NCI-H1417 (cell line): ENCODE measurements around the gene ST6GALNAC3.

Experiments used
- DNase-seq, 3 experiments: peaks; one replicate each; lab custom pipeline; 2025; lab: John Stamatoyannopoulos, UW

Gene ST6GALNAC3

GRCh38 chr1:76581712-76582111 lies 507.2 kb downstream of the ST6GALNAC3 start:
- DNase-seq = no peak

GRCh38 chr1:76583235-76583868 lies 508.8 kb downstream of the ST6GALNAC3 start:
- no peak for DNase-seq

GRCh38 chr1:76583875-76584477 lies 509.4 kb downstream of the ST6GALNAC3 start:
- peak in 1 of 3 experiments; percentile 14 for DNase-seq

DNA sequence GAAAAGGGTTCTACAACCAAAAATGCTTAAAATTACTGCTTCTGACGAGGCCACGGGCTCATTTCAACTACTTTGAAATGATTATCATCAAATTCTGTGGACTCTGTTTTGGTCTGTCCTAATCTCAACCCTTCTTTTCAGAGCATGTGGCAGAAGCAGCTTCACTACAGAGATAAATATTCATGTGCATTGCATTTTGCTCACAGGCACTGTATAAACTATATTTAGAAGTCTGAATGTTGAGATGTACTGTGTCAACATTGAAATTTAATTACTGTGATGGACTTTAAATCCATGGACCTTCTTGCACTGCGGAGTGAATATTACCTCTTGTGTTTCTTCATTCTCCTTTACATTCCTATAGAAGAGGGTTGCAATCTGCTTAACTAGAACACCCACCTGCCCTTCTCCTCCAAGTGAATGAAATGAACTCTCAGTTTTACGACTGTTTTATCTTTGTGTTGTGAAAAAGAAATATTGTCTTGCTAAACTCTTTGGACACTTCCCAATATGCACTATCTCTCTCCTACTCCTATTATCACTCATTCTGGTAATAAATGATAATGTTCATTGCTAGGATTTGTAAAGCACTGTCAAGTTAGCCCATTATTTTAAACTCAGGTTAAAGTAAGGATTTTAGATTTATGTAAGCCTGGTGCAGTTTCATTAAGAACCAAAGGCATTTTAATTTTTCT lies 511.6 kb downstream of the ST6GALNAC3 start:
- DNase-seq = no peak

- peak in 2 of 3 experiments; percentile 26 to 73 for DNase-seq
These were observed 512.7 kb downstream of the ST6GALNAC3 start for GRCh38 chr1:76587212-76587611.

DNA sequence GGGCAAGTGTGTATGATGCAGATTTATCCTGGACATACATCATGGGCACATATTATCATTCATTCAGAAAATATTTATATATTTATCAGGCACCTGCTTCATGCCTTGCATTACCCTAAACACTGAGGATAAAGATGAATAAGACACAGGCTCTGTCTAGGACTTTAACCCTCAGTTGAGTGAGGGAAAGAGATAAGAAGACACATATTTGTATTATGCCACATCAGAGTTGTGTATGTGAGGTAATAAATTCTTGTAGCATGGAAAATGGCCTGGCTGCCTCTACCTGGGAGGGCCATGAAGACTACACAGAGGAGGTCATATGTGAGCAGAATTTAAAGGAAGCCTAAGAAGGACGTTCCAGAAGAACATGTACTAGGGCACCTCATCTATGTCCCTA lies 516.9 kb downstream of the ST6GALNAC3 start:
- DNase-seq = no peak

DNA sequence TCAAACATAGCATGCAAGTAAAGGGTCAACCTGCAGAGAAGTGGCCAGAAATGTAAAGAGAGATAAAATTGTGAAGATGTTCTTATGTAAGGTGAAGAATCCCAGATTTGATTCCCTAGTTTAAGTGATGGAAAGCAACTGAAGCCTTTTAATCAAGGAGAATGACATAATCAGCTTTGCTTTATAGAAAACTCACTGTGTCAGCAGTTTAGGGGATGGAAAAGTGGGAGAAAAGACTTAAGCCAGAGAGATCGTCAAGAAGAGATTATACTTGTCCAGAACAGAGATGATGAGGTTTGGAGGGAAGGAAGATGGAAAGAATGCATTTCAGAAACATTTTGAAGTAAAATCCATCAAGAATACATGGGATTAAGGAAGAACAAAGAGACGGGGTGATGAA lies 517.4 kb downstream of the ST6GALNAC3 start:
- no peak for DNase-seq

DNA sequence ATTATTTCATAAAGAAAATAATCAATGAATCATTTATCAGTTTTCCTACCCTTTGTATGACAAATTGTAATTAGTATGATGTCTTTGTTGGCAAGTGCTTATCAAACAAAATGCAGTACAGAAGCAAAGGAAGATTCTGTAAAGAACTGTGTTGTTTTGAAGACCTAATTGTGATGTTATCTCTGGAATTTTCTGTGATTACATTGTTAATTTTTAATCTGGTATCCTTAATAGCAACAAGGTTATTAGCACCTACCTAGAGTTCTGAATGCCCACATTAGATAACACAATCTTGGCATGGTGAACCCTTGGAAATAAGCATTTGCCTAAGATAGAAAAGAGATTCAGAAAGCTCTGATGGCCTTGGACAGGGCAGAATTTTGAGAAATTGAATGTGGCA lies 518.6 kb downstream of the ST6GALNAC3 start:
- DNase-seq = no peak

- DNase-seq = no peak
These were observed 519.1 kb downstream of the ST6GALNAC3 start for GRCh38 chr1:76593618-76594017.

- no peak for DNase-seq
These were observed 520.5 kb downstream of the ST6GALNAC3 start for GRCh38 chr1:76595024-76595423.

DNA sequence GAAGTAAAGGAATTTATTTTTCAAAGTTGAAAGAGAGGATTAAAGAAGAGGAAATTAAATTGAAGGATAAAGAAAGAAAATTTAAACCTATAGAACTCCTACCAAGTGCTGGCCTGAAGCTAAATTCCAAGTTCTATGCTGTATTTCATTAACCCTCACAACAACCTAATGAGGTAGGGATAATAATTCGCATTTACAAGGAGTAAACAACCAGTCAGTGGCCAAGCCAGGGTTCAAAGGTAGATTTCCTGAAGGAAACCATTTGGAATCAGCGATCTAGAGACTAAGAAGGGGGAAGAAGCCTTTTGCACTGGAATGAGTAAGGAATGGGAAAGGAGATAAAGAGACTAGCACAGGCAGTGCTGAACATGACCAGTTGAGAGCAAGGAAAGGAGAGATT lies 526.9 kb downstream of the ST6GALNAC3 start:
- DNase-seq = no peak

DNA sequence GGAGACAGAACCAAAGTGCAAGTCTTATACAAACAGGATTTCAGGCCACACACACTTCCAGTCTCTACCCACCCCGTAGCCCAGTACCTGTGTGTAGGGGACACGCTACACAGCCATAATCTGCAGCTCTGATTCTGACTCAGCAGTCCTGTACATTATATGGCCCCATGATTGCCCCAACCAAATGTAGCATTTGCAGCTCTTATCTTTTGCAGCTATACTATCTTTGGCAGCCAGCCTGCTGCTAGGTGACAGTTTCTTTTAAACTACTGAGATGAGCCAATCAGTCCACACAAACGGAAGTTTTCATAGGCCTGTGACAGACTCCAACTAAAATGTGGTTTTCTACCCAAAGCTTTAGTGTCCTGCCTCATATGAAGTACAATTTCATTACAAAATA lies 533.2 kb downstream of the ST6GALNAC3 start:
- no peak for DNase-seq

GRCh38 chr1:76611770-76612445 lies 537.4 kb downstream of the ST6GALNAC3 start:
- DNase-seq = no peak

- no peak for DNase-seq
These were observed 539.3 kb downstream of the ST6GALNAC3 start for GRCh38 chr1:76613886-76614285.

DNA sequence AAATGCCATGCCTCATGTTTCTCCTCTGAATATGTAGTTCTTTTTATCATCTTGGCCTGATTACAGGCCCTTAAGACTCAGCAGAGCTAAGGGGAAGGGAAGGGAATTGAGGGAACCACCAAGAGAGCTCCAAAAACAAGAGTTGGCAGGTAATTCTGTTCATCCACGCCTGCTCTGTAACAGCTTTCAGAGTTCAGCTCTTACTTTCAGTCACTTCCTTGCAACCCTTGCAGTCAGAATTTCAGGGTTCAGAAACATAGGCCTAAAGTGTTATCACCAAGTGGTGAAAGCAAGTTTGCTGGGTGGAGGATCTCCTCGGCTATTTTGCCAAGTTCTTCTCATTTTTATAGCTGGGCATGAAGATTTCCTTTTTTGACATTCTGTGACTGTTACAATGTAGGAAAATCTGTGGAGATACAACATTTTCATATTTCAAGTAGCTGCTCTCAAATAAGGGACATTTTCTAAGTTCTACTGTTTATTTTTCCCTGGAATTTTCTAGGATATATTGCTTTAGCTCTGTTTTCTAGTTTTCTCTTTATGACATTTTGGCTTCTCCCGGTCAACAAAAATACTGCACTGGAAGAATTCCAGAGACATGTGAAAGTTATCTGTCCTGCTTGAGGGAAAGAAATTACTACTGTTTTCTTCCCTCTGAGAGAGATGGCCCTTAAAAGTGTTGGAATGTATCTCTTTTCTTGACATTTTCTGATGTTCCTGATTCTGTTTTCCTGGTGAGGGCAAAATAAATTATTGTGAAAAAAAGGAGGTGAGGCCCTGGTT lies 540.9 kb downstream of the ST6GALNAC3 start:
- peak in 1 of 3 experiments; percentile 4 for DNase-seq

DNA sequence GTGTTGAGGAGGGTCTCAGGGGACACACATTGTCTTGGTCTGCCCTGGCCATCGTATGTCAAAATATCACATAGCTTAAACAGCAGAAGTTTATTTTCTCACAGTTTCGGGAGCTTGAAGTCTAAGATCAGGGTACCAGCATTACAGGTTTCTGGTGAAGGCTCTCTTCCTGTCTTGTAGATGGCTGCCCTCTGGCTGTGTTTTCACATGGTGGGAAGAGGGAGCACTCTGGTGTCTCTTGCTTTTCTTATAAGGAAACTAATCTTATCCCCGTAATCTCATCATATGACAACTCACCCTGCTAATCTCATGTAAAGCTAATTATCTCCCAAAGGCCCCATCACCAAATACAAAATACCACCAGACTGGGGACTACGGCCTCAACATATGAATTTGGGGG lies 545.8 kb downstream of the ST6GALNAC3 start:
- DNase-seq = no peak

GRCh38 chr1:76622774-76623528 lies 548.4 kb downstream of the ST6GALNAC3 start:
- DNase-seq = no peak

GRCh38 chr1:76625886-76626678 lies 551.5 kb downstream of the ST6GALNAC3 start:
- peak in 1 of 3 experiments; percentile 32 for DNase-seq

DNA sequence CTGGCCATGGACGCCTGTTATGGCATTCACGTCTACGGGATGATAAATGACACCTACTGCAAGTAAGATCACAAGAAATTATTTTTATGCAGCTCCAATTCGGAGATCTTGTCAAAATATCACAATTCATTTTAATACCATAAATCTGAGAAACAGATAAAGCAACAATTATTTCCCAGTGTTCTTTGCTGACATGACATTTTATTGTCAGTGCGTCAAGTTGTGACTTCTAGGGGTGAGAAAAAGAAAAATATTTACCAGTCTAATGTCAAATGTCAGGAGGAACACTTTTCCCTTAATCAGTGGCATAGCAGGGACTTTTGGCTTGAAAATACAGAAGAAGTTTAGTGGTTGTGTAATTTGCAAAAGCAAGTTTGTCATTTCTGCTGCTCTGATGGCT lies 553.0 kb downstream of the ST6GALNAC3 start:
- DNase-seq = no peak

GRCh38 chr1:76627901-76628300 lies 553.4 kb downstream of the ST6GALNAC3 start:
- DNase-seq = no peak
